GM21423 (cell line): ENCODE measurements around the gene TCAF1.
"Not testable (repeated sequence)": the region's sequence is repeated elsewhere in the genome, so short reads cannot be mapped to it uniquely, and the experiment has no call there.

Experiments
- ATAC-seq: cut with Tn5 transposase; IDR thresholded peaks from one replicate; pipeline ENCODE4 v1.9.1; 2021; ENCODE audit warnings: mild to moderate bottlenecking, moderate library complexity; ENCODE audit not compliant: unreplicated experiment

TCAF1 gene

GRCh38 chr7:143873242-143873641 lies 28.7 kb downstream of the TCAF1 start:
- not testable (repeated sequence) for ATAC-seq

GRCh38 chr7:143871534-143871933 lies 30.4 kb downstream of the TCAF1 start:
- ATAC-seq: not testable (repeated sequence)

DNA sequence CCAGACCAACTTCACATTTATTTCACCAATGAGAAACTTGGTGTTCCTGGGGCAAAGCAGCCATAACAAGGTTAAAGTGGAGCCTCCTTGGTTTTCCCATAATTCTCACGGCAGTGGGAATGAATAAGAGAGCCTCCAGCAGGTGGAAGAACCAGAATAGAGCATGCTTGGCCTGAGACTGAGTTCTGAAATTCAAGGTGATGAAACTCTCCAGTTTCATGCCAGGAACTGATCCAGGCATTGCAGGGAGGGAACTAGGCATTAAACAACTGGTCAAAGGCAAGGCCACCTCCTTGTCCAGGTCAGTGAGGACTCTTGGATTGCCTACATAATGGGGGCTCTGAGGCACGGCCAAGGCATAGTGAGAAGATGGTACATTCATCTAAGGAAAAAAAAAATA lies 44.0 kb downstream of the TCAF1 start:
- ATAC-seq: not testable (repeated sequence)

- ATAC-seq: not testable (repeated sequence)
These were observed 46.5 kb downstream of the TCAF1 start for GRCh38 chr7:143855443-143855842.

DNA sequence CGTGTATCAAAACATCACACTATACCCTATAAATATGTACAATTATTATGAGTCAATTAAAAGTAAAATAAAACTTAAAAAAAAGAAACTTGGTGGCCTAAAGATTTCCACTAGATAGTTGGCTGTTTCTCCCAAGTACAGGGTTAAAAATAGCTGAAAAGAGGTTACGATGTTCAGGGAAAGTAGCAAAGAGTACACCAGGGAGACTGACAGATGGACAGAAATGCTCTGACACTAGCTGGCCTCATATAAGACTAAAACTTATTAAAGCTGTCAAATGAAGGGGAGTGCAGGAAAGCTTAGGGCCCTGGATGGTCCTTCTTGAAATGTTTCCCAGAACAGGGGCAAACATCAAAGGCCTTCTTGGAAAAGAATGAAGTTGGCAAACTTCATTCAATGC lies 51.3 kb downstream of the TCAF1 start:
- no peak for ATAC-seq

GRCh38 chr7:143849785-143850479 lies 52.0 kb downstream of the TCAF1 start:
- ATAC-seq: no peak

DNA sequence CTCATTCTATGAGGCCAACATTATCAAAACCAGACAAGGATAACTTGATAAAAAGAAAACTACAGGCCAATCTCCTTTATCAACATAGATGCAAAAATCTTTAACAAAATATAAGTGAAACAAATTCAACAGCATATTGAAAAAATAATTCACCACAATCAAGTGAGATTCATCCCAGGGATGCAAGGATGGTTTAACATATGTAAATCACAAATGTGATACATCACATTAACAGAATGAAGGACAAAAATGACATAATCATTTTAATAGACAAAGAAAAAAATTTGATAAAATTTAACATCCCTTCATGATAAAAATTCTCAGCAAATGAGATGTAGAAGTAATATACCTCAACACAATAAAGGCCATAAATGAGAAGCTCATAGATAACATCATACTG lies 53.8 kb downstream of the TCAF1 start:
- no peak for ATAC-seq

- ATAC-seq: no peak
These were observed 55.3 kb downstream of the TCAF1 start for GRCh38 chr7:143846692-143847091.

DNA sequence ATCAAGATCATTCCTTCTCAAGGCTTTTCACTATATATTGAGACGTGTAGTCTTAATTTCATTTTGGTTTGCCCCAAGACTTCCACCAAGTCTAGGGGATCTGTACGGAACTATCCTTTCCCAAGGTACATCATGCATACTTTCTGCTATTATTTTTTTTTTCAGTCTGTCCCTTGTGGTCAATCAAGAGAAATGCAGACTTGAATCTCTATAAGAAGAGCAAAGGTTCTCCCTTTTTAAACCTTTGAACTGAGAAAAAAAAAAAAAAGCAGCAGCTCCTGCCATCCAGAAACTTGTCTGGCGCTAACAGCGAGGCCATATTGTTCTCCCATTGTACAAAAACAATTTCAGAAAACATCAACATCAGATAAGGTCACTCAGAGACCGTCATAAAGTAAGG lies 60.3 kb downstream of the TCAF1 start:
- ATAC-seq: not testable (repeated sequence)

- not testable (repeated sequence) for ATAC-seq
These were observed 61.9 kb downstream of the TCAF1 start for GRCh38 chr7:143840062-143840461.

DNA sequence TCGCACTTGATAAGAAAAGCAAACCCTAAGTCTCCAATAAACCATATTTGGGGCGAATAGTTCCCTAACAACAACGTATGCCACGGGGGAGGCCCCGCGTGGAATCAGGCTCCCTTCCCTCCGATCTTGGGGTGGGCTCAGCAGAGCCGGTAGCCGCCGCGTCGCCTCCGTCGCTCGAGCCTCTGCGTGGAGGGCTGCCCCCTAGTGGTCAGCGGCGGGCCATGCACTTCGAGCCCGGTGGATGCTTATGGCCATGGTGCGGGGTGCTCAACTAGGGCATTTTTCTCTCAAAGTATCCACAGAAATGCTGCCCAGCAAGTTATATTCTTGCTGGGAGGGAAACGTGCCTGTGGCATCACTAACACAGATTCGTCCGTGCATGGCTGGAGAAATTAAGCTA lies 64.8 kb downstream of the TCAF1 start:
- peak; percentile 63 for ATAC-seq

DNA sequence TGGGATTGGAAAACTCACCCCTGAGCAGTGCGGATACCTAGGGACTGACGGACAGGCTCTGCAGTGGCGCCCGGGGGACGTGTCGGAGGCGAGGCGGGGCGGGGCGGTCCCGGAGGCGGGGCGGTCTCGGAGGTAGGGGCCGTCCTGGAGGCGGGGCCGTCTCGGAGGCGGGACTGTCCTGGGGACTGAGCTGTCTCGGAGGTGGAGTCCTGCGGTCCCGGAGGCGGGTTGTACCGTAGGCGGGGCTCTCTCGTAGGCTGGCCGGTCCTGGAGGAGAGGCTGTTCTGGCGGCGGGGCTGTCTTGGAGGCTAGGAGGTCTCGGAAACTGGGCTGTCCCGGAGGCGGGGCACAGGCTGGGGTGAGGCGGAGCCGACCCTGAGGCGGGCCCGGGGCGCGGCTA lies 65.4 kb downstream of the TCAF1 start:
- ATAC-seq: peak; percentile 83

DNA sequence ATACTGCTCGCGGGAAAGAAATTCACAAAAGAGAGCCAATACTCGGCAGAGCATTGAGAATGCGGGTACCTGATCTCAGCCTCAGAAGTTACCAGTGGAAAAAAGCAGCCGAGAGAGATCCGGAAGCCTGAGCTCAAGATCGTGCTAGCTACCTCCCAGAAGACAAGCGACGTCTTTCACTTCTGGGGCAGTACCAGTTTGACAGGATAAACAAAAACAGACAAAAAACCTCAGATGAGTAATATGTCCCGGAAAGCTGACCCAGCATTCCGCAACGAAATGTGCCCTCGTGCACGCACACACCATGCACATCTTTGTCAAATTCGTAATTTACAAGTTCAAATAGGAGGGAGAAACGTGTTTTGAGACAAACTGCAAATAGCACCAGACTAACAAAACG lies 65.9 kb downstream of the TCAF1 start:
- ATAC-seq: peak; percentile 35

DNA sequence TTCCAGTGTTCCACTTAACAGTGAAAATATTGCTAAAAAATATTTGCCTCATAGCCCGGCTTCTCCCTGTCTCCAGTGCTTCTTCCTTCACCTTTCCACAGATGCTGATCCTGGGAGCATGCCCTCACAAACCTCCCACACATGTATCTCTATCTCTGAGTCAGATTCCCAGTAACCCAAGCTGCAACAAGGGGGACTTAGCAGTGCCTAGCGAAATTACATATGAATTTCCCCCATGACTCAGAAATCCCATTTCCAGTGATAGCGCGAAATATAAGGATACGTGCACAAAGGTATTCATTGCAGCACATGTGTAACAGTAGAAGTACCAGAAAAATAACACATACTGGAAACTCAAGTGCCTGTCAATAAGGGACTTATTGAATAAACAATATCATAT lies 75.4 kb downstream of the TCAF1 start:
- not testable (repeated sequence) for ATAC-seq

DNA sequence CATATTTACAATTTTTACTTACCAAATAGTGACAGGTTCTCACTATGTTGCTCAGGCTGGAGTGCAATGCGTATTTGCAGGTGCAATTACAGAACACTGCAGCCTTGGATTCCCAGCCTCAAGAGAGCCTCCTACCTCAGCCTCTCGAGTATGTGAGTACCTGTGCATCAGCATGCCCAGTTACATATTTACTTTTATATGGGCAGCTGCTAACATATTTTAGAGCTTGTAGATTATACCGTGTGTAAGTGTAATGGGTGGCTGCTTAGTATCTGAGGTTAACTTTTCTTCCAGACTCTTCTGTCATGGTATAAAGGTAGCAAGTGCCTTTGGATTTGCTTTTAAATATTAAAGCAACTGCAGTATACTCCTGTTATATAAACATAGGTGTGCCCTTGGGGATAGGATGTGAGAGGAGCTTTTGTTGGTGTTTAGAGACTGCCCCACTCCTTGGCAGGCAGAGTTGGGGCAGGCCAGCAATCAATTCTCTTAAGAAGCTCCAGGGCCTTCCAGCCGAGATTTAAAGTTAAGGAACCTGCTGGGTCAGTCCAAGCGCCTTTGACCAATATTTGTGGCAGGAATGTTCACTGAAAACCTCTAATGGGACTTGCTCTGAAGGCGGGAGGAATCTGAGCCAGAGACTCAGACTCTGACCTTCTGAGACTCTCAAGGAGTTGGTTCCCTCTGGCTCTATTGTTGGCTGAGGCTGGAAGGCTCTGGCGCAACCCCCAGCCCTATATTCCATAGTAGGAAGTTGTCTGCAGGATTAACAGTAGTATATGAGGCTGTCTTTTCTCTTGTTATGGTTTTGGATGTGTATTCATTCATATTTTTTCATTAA lies 77.5 kb downstream of the TCAF1 start:
- ATAC-seq: not testable (repeated sequence)

DNA sequence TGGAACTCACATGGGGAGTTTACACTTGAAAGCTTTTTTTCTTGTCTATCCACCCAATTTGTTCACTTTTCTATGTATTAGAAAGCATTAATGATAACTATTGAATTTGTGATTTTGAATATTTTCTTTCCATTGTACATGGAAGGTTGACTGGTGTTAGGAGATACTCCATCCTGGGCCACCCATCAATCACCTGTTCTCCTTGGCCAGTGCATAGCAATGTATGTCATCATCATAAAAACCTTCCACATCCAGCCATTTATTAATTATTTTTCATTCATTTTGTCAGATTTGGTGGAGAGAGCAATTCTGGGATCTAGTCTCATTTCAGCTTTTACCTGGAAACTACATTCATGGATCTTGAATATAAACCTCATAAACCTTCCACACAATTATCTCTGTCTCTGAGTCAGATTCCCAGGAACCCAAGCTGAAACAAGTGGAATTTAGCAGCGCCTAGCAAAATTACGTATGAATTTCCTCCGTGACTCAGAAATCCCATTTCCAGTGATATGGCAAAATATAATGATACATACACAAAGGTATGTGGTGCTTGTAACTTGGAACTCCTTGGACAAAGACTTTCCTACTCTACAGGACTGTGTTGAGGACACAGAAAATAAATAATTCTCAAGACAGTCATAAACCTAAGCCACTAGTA lies 78.2 kb downstream of the TCAF1 start:
- ATAC-seq: not testable (repeated sequence)

GRCh38 chr7:143821392-143822277 lies 80.3 kb downstream of the TCAF1 start:
- not testable (repeated sequence) for ATAC-seq

DNA sequence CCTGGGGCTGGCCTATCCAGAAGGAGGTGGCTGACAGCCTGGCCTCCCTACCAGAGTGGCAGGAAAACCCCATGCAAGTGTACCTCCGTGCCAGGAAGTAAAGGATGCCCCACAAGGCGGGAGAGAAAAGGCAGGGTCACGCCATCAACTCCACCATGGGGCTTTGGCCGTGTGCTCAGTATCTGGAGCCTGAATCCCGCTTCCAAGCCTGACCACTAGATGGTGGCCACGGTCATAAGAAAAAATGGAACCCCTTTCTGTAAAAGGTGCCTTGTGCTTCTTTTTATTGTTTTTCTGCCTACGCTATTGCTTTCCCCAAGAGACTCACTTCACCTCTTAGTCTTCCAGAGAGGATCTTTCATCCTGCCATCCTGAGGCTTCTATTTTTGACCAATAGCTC lies 84.1 kb downstream of the TCAF1 start:
- ATAC-seq: peak; percentile 68

- not testable (repeated sequence) for ATAC-seq
These were observed 85.4 kb downstream of the TCAF1 start for GRCh38 chr7:143816471-143817133.

- ATAC-seq: not testable (repeated sequence)
These were observed 91.3 kb downstream of the TCAF1 start for GRCh38 chr7:143810639-143811038.
